GM12801 (cell line): ENCODE measurements around the gene ATP6V0A1.

Experiments used
- TF ChIP-seq, protein P1 (sequence below): IDR thresholded peaks from one replicate; pipeline ENCODE4 v1.5.1; 2011; ENCODE audit warnings: control low read depth; ENCODE audit not compliant: insufficient read length; ENCODE audit errors: extremely low read depth

ATP6V0A1 gene

DNA sequence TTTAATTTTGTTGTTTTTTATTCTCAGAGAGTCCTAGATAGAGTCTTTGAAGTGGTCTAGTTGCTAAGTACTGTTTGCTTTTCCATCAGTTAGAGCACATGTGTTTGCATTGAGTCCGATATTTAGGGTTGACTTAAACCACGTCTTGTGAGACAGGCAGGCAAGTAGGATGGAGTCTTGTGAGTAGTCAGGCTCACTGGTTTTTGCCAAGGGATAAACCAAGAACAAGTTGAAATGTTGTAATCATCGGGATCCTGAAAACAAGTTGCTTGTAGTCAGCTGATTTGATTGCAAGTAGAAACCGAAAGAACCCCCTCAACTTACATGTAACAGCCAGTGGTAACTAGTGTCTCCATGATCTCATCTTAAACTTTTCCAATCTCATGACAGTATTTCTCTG, 17.2 kb downstream of the ATP6V0A1 start:
- TF ChIP-seq, protein P1, sequence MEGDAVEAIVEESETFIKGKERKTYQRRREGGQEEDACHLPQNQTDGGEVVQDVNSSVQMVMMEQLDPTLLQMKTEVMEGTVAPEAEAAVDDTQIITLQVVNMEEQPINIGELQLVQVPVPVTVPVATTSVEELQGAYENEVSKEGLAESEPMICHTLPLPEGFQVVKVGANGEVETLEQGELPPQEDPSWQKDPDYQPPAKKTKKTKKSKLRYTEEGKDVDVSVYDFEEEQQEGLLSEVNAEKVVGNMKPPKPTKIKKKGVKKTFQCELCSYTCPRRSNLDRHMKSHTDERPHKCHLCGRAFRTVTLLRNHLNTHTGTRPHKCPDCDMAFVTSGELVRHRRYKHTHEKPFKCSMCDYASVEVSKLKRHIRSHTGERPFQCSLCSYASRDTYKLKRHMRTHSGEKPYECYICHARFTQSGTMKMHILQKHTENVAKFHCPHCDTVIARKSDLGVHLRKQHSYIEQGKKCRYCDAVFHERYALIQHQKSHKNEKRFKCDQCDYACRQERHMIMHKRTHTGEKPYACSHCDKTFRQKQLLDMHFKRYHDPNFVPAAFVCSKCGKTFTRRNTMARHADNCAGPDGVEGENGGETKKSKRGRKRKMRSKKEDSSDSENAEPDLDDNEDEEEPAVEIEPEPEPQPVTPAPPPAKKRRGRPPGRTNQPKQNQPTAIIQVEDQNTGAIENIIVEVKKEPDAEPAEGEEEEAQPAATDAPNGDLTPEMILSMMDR: no peak

- TF ChIP-seq, protein P1: no peak
Measured at GRCh38 chr17:42476411-42476810, 17.7 kb downstream of the ATP6V0A1 start.

DNA sequence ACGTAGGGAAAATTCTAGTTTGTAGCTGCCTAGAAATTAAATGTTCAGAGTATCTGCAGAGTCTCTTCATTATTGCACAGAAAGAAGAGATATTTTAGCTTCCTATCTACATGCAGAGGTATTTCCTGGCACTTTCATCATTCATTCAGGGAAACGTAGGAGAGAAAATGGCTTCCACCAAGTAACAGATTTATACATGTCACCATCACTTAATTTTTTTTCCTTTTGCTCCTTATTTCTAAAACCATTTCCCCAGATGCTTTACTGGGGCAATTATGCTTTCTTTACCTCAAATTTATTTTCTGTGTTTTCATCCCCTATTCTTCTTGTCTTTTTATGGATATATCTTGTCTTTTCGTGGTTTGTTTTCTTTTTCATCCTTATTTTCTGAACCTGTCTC, 18.5 kb downstream of the ATP6V0A1 start:
- TF ChIP-seq, protein P1: no peak

GRCh38 chr17:42484304-42484703, 25.6 kb downstream of the ATP6V0A1 start:
- TF ChIP-seq, protein P1: no peak

DNA sequence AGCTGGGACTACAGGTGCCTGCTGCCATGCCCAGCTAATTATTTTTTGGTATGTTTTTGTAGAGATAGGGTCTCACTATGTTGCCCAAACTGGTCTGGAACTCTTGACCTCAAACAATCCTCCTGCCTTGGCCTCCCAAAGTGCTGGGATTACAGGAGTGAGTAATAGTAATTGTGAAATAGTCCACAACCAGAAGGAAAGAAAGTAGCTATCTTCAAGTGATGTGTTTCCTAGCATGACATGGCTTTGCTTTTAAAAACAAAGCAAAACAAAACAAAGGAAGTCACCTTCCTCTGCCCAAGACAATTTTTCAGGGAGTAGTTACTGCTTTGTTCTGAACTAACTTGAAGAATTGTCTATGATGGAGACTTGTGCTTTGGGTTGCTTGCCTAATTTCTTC, 27.0 kb downstream of the ATP6V0A1 start:
- TF ChIP-seq, protein P1: no peak

DNA sequence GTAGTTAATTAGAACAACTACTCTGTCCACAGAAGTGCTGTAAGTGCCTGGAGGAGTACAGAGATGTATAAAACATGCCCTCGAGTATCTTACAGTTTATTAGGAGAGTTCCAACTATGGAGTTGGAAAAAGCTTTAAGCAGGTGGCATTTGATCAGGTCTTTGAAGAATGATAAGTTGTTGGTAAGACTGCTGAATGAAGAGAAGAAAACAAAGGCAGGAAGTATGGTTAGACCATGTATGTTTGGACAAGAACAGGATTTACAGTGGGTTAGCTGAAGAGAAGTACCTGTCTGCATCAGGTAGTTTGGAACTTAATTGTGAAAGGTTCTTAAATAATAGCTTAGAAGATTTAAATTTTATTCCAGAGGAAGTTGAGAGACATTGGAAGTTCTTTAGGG, 29.4 kb downstream of the ATP6V0A1 start:
- TF ChIP-seq, protein P1: no peak

DNA sequence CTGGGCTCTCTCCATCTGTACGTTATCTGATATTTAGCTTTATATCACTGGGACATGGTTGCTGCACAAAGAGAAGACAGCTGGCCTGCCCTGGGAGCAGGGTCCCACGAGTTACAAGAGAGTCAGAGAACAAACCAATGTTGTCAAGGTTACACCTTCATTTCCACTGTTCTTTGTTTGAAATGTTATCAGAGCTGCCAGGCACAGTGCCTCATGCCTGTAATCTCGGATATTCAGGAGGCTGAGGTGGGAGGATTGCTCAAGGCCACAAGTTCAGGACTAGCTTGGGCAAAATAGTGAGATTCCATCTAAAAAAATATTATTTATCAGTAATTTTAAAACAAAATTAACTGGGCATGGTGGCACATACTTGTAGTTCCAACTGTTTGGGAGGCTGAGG, 34.6 kb downstream of the ATP6V0A1 start:
- TF ChIP-seq, protein P1: no peak

- TF ChIP-seq, protein P1: no peak
Measured at GRCh38 chr17:42494673-42495072, 36.0 kb downstream of the ATP6V0A1 start.
